Left lung (tissue), 10 donors: ENCODE results near the gene GPR142. TPM values are rescaled to one million over a fixed set of nuclear protein-coding genes. Genes with fewer than 3 reads are reported as not detected.
A peak's percentile ranks its signal among the peaks of the same experiment; 100 is the strongest.
"Not testable (repeated sequence)": the region's sequence is repeated elsewhere in the genome, so short reads cannot be mapped to it uniquely, and the experiment has no call there.

Experiments used
- ATAC-seq: fragments of 200-7000 bp; cut with Tn5 transposase; one replicate; pipeline ENCODE4 v1.9.1; 2020; ENCODE audit warnings: moderate library complexity
- DNase-seq, 4 donors: peaks; one replicate each; pipeline ENCODE4 v3.0.0-alpha.2; 2013 to 2020
- H3K27ac ChIP-seq, 2 donors: fragments of 200-600 bp; sonication (generic) in 1 of 2; one replicate each; pipeline versions ENCODE4 v1.5.0 to v1.8.0; 2020 to 2021
- H3K27me3 ChIP-seq, 2 donors: fragments of 200-600 bp; sonication (generic) in 1 of 2; one replicate each; pipeline versions ENCODE4 v1.5.0 to v1.8.0; 2020 to 2021
- H3K36me3 ChIP-seq, 2 donors: fragments of 200-600 bp; sonication (generic) in 1 of 2; one replicate each; pipeline versions ENCODE4 v1.5.0 to v1.8.0; 2020 to 2021
- H3K4me1 ChIP-seq, 2 donors: fragments of 200-600 bp; one replicate each; pipeline ENCODE4 v1.8.0; 2021
- H3K4me3 ChIP-seq, 2 donors: fragments of 200-600 bp; sonication (generic) in 1 of 2; one replicate each; pipeline versions ENCODE4 v1.5.0 to v1.8.0; 2020 to 2021; ENCODE audit warnings: mild to moderate bottlenecking in 1 of 2
- H3K9me3 ChIP-seq, 2 donors: fragments of 200-600 bp; sonication (generic) in 1 of 2; one replicate each; pipeline versions ENCODE4 v1.5.0 to v1.8.0; 2020 to 2021
- CTCF ChIP-seq, 2 donors: fragments of 200-600 bp; sonication (generic) in 1 of 2; IDR thresholded peaks; one replicate each; pipeline versions ENCODE4 v1.5.0 to v1.8.0; 2021; ENCODE audit warnings: antibody characterized with exemption in 2 of 2
- intact Hi-C, 2 donors: fragments of 100-400 bp; cut with DNase I; formaldehyde crosslinking; loops; one replicate each; pipeline versions ENCODE4 v1.11.2 to v1.14.2; 2022
- polyA plus RNA-seq, 6 donors: library from polyadenylated mRNA; unstranded; fragments of 120-200 nt; gene quantifications; one replicate each; pipeline ENCODE4 v1.2.1, GENCODE V29; 2013; ENCODE audit not compliant: insufficient read length in 6 of 6
- total RNA-seq, 2 donors: library from RNA; stranded (reverse); fragmentation: NEBNext Ultra II Directional; extraction: Animal tissue kit (Norgen Biotek cat#: 25700); gene quantifications; one replicate each; pipeline ENCODE4 v1.2.1, GENCODE V29; 2021
- donor health status: DM: no; HTN: yes; CAD: no.
- donor health status: DM: no; HTN: no; CAD: no.

GPR142 gene
- total and polyA plus RNA-seq, 8 donors, result 0.08 TPM; not detected in 6

- ATAC-seq (no peak), DNase-seq (no peak)
- no peak overlapping the region for H3K27ac ChIP-seq
- no peaks in the 10 kb centered on the region for H3K36me3 ChIP-seq
- peaks cover 0 to 5% of the 10 kb centered on the region in 2 donors for H3K4me1 ChIP-seq
- H3K27me3 ChIP-seq, result peaks cover 0 to 9% of the 10 kb centered on the region in 2 donors
- H3K4me3 ChIP-seq, result no peak overlapping the region
- intact Hi-C loops, result no loop called here
- H3K9me3 ChIP-seq, result no peaks in the 10 kb centered on the region
- TF ChIP-seq CTCF (IDR thresholded peaks at IDR 0.05), result no peak
These were observed 36.3 kb downstream of the GPR142 start for GRCh38 chr17:74403512-74404137.

- H3K9me3 ChIP-seq, result no peaks in the 10 kb centered on the region
- intact Hi-C loops, result no loop called here
- DNase-seq (no peak), ATAC-seq (no peak)
- no peak for TF ChIP-seq CTCF (IDR thresholded peaks at IDR 0.05)
- no peak overlapping the region for H3K4me3 ChIP-seq
- peaks cover 0 to 9% of the 10 kb centered on the region in 2 donors for H3K27me3 ChIP-seq
- no peak overlapping the region for H3K27ac ChIP-seq
- H3K36me3 ChIP-seq, result no peaks in the 10 kb centered on the region
- H3K4me1 ChIP-seq, result peaks cover 0 to 5% of the 10 kb centered on the region in 2 donors
These were observed 36.9 kb downstream of the GPR142 start for GRCh38 chr17:74404218-74404617.

GRCh38 chr17:74404789-74405188 lies 37.5 kb downstream of the GPR142 start:
- DNase-seq (no peak), ATAC-seq (no peak)
- Histone ChIP-seq H3K27me3 (peaks cover 0 to 9% of the 10 kb centered on the region in 2 donors), H3K4me3 (no peak overlapping the region), H3K27ac (no peak overlapping the region), H3K9me3 (no peaks in the 10 kb centered on the region), H3K4me1 (peaks cover 0 to 5% of the 10 kb centered on the region in 2 donors), H3K36me3 (no peaks in the 10 kb centered on the region)
- intact Hi-C loops, result no loop called here
- no peak for TF ChIP-seq CTCF (IDR thresholded peaks at IDR 0.05)

GRCh38 chr17:74405311-74405710 lies 38.0 kb downstream of the GPR142 start:
- H3K27me3 ChIP-seq, H3K27ac ChIP-seq, ATAC-seq, H3K4me1 ChIP-seq, intact Hi-C loops, H3K36me3 ChIP-seq, H3K4me3 ChIP-seq, H3K9me3 ChIP-seq, DNase-seq: not testable (repeated sequence)

GRCh38 chr17:74407384-74407783 lies 40.1 kb downstream of the GPR142 start:
- Histone ChIP-seq H3K9me3 (no peaks in the 10 kb centered on the region), H3K4me1 (peaks cover 0 to 5% of the 10 kb centered on the region in 2 donors), H3K27ac (no peak overlapping the region), H3K4me3 (no peak overlapping the region), H3K27me3 (peaks cover 0 to 9% of the 10 kb centered on the region in 2 donors), H3K36me3 (no peaks in the 10 kb centered on the region)
- intact Hi-C loops, result no loop called here
- DNase-seq (no peak), ATAC-seq (no peak)
- TF ChIP-seq CTCF (IDR thresholded peaks at IDR 0.05), result no peak

GRCh38 chr17:74408262-74408661 lies 41.0 kb downstream of the GPR142 start:
- peak in 2 of 4 donors; percentile 9 to 63 for DNase-seq
- peaks cover 0 to 9% of the 10 kb centered on the region in 2 donors for H3K27me3 ChIP-seq
- H3K4me3 ChIP-seq, result no peak overlapping the region
- H3K9me3 ChIP-seq, result no peaks in the 10 kb centered on the region
- no peak for TF ChIP-seq CTCF (IDR thresholded peaks at IDR 0.05)
- H3K27ac ChIP-seq, result no peak overlapping the region
- peak; percentile 92 for ATAC-seq
- no peaks in the 10 kb centered on the region for H3K36me3 ChIP-seq
- peaks cover 0 to 5% of the 10 kb centered on the region in 2 donors for H3K4me1 ChIP-seq
- intact Hi-C loops, result no loop called here
